Heart right ventricle (tissue), 16 donors: ENCODE results near the gene EPYC. TPM values are rescaled to one million over a fixed set of nuclear protein-coding genes. Genes with fewer than 3 reads are reported as not detected.

Experiments used
- ATAC-seq, 8 donors: fragments of 200-7000 bp; cut with Tn5 transposase; one replicate each; pipeline ENCODE4 v1.9.1; 2020; ENCODE audit warnings: mild to moderate bottlenecking in 8 of 8, moderate library complexity in 8 of 8, moderate number of reproducible peaks in 1 of 8
- DNase-seq, 2 donors: peaks; one replicate each; pipeline ENCODE4 v3.0.0-alpha.2; 2020
- H3K27ac ChIP-seq, 10 donors: fragments of 200-600 bp; sonication (generic) in 2 of 10; one replicate each; pipeline versions ENCODE4 v1.5.0 to v1.8.0; 2020 to 2022; ENCODE audit warnings: mild to moderate bottlenecking in 3 of 10
- H3K27me3 ChIP-seq, 7 donors: fragments of 200-600 bp; one replicate each; pipeline ENCODE4 v1.8.0; 2021 to 2022; ENCODE audit warnings: mild to moderate bottlenecking in 2 of 7
- H3K36me3 ChIP-seq, 9 donors: fragments of 200-600 bp; sonication (generic) in 1 of 9; one replicate each; pipeline versions ENCODE4 v1.5.0 to v1.8.0; 2020 to 2022; ENCODE audit warnings: mild to moderate bottlenecking in 2 of 9
- H3K4me1 ChIP-seq, 9 donors: fragments of 200-600 bp; sonication (generic) in 1 of 9; one replicate each; pipeline versions ENCODE4 v1.5.0 to v1.8.0; 2020 to 2022; ENCODE audit warnings: mild to moderate bottlenecking in 4 of 9
- H3K4me3 ChIP-seq, 10 donors: fragments of 200-600 bp; sonication (generic) in 2 of 10; one replicate each; pipeline versions ENCODE4 v1.5.0 to v1.8.0; 2020 to 2022; ENCODE audit warnings: mild to moderate bottlenecking in 7 of 10, moderate library complexity in 2 of 10
- H3K9me3 ChIP-seq, 11 donors: fragments of 200-600 bp in 10 of 11; sonication (generic) in 2 of 11; one replicate each; pipeline versions ENCODE4 v1.5.0 to v1.8.0; 2013 to 2022; ENCODE audit warnings: mild to moderate bottlenecking in 2 of 11, control low read depth in 1 of 11, moderate library complexity in 1 of 11
- CTCF ChIP-seq, 9 donors: fragments of 200-600 bp; sonication (generic) in 2 of 9; IDR thresholded peaks; one replicate each; pipeline versions ENCODE4 v1.5.0 to v1.8.0; 2021 to 2022; ENCODE audit warnings: antibody characterized with exemption in 9 of 9, mild to moderate bottlenecking in 5 of 9, moderate library complexity in 1 of 9
- WGBS, 2 donors: extraction: QIAGEN DNeasy Blood & Tissue Kit; methylation state at CpG; one replicate each; pipeline ENCODE4 v1.1.7; 2013; ENCODE audit warnings: inconsistent platforms in 1 of 2; 5-methylcytosine and 5-hydroxymethylcytosine counted together
- intact Hi-C, 10 donors: fragments of 100-400 bp; cut with DNase I; formaldehyde crosslinking; loops; one replicate each; pipeline versions ENCODE4 v1.11.1 to v1.14.2; 2022
- polyA plus RNA-seq, 2 donors: library from polyadenylated mRNA; stranded (reverse); fragments of 200-250 nt; gene quantifications; one replicate each; pipeline ENCODE4 v1.2.3, GENCODE V29; 2013
- total RNA-seq, 10 donors: library from RNA; stranded (reverse); fragmentation: NEBNext Ultra II Directional in 3 of 10; extraction: Animal tissue kit (Norgen Biotek cat#: 25700) in 3 of 10; gene quantifications; one replicate each; pipeline versions ENCODE4 v1.2.1 to v1.2.4, GENCODE V29; 2021 to 2023
- donor health status: Arrhythmogenic right ventricular cardiomyopathy.
- donor health status: ischemic (EF 13 %, LVEDD 7.1; RV severe dilation, severe dysfunction).
- donor health status: healthy with polysubstance abuse.
- donor health status: DM: no; HTN: yes; CAD: no.
- donor health status: DM: no; HTN: no; CAD: no.
- donor health status: ischemic (EF 25% LVEDD 6.9; RV normal size, moderate dysfunction).
- donor health status: ischemic (EF 25% LVEDD 5.7; RV mildly dilated, moderate dysfunction).
- donor health status: healthy.
- donor health status: DM: yes; HTN: yes; CAD: no.
- donor health status: Ischemic cardiomyopathy.
- donor health status: ischemic (EF 35%, LVEDD 5.7; RV mildly dilated, moderate dysfunction).
- donor health status: nonischemic (EF 11% LVEDD 7.7; RV severe dilation, severe dysfunction).
- donor health status: DM: yes; HTN: yes; CAD: no.
- donor health status: PGD.
- donor health status: ischemic (EF 29% LVEDD 5.4; RV normal size, mild dysfunction).
- donor health status: nonischemic (EF 23%, LVEDD 6.1; RV moderate dilation, normal function).

EPYC gene
- total and polyA plus RNA-seq, 12 donors = not detected

DNA sequence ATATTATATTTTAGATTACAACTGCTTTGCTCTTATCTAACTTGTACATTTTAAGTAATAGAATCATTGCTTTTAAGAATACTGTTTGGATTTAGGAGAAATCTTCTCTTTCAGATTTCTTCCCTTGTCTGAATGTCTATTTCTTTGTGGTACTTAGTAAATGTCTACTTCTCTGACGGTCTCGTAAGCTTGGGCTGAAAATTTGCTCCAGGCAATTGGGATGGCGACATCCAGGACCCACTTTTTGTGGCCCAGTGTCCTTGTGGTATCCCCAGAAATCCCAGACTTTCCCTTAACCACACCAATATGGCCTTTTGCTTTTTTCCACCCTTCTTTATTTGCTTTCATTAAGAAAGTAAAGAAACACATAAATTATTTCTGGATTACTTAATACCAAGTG lies 25.8 kb downstream of the EPYC start:
- H3K27ac ChIP-seq = peak overlapping the region in 6 of 10 donors; percentile 5 to 63 (median 44)
- TF ChIP-seq CTCF (IDR thresholded peaks at IDR 0.05) = no peak
- DNase-seq = no peak
- ATAC-seq = no peak
- H3K4me1 ChIP-seq = peaks cover 0 to 7% (median 0%) of the 10 kb centered on the region in 9 donors
- no peaks in the 10 kb centered on the region for H3K36me3 ChIP-seq
- 77 to 90% methylated on average over 3 of the region's 3 CpGs for WGBS, 2 donors
- intact Hi-C loops = loop anchor here in 9 of 10 donors (2.0 to 10.0 kb wide), 12 partner anchors 128 to 378 kb away; partner anchors contain the start of gene LUM (in 1 of the 9)
- no peaks in the 10 kb centered on the region for H3K27me3 ChIP-seq
- no peak overlapping the region for H3K4me3 ChIP-seq
- H3K9me3 ChIP-seq = peaks cover 0 to 9% (median 0%) of the 10 kb centered on the region in 11 donors

- 40 to 51% methylated on average over 1 of the region's 1 CpG for WGBS, 2 donors
- H3K4me3 ChIP-seq = no peak overlapping the region
- DNase-seq = peak in 1 of 2 donors; percentile 15
- TF ChIP-seq CTCF (IDR thresholded peaks at IDR 0.05) = peak; percentile 8 to 85 (median 65)
- H3K36me3 ChIP-seq = no peaks in the 10 kb centered on the region
- intact Hi-C loops = loop anchor here in 9 of 10 donors (1.0 to 10.0 kb wide), 13 partner anchors 129 to 379 kb away; partner anchors contain the start of gene LUM (in 1 of the 9)
- peaks cover 0 to 3% (median 0%) of the 10 kb centered on the region in 11 donors for H3K9me3 ChIP-seq
- peak overlapping the region in 5 of 10 donors; percentile 5 to 61 (median 32) for H3K27ac ChIP-seq
- H3K27me3 ChIP-seq = no peaks in the 10 kb centered on the region
- H3K4me1 ChIP-seq = peaks cover 0 to 7% (median 0%) of the 10 kb centered on the region in 9 donors
- peak; percentile 52 to 84 (median 79) for ATAC-seq
Measured at GRCh38 chr12:90978117-90978770, 26.5 kb downstream of the EPYC start.

DNA sequence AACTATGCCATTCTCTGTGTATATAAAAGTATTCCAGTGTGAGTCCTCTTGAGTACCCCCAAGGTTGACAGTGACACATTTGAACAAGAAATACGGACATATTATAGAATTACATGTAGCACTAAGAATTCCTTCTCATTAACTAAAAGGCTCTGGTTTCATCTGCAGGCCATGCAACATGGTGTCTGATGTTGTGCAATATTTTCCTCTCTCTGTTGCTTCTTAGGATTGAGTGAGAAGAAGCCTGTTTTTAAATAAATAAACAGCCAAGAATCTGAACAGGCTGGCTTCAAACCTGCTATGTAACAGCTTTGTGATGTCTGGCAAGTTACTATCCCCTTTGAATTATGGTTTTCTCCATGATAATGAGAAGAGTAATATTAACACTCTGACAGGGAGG lies 27.5 kb downstream of the EPYC start:
- ATAC-seq (no peak), DNase-seq (no peak)
- no peak overlapping the region for H3K27ac ChIP-seq
- 94 to 95% methylated on average over 1 of the region's 1 CpG for WGBS, 2 donors
- no peaks in the 10 kb centered on the region for H3K36me3 ChIP-seq
- intact Hi-C loops = loop anchor here in 9 of 10 donors (5.0 to 10.0 kb wide), 9 partner anchors 130 to 380 kb away; partner anchors contain the start of gene LUM (in 1 of the 9)
- no peaks in the 10 kb centered on the region for H3K9me3 ChIP-seq
- peaks cover 0 to 7% (median 0%) of the 10 kb centered on the region in 9 donors for H3K4me1 ChIP-seq
- no peaks in the 10 kb centered on the region for H3K27me3 ChIP-seq
- H3K4me3 ChIP-seq = no peak overlapping the region
- no peak for TF ChIP-seq CTCF (IDR thresholded peaks at IDR 0.05)

- Histone ChIP-seq H3K4me1 (peaks cover 0 to 7% (median 0%) of the 10 kb centered on the region in 9 donors), H3K27ac (no peak overlapping the region), H3K4me3 (no peak overlapping the region), H3K9me3 (no peaks in the 10 kb centered on the region), H3K27me3 (no peaks in the 10 kb centered on the region), H3K36me3 (no peaks in the 10 kb centered on the region)
- TF ChIP-seq CTCF (IDR thresholded peaks at IDR 0.05) = no peak
- ATAC-seq (no peak), DNase-seq (no peak)
- intact Hi-C loops = loop anchor here in 3 of 10 donors (10.0 kb wide), 3 partner anchors 201 to 381 kb away; no protein-coding TSS in a partner anchor
Measured at GRCh38 chr12:90974286-90974685, 30.5 kb downstream of the EPYC start.
